T-helper 2 cell treated with Interferon-gamma antibody and Interleukin-4, amounts not matched to agents 5 μg/mL and 100 μg/mL, for 36 hours (primary cell): ENCODE data around the gene TFRC.
"Not testable (repeated sequence)": the region's sequence is repeated elsewhere in the genome, so short reads cannot be mapped to it uniquely, and the experiment has no call there.

Source experiments
- DNase-seq: peaks from one replicate; pipeline ENCODE4 v3.0.0; 2021; ENCODE audit warnings: low spot score
- H3K27ac Mint-ChIP-seq: one replicate; pipeline ENCODE4 v1.8.0; 2021; ENCODE audit warnings: mild to moderate bottlenecking, mixed read lengths
- H3K27me3 Mint-ChIP-seq: one replicate; pipeline ENCODE4 v1.8.0; 2021; ENCODE audit warnings: low read depth, mixed read lengths
- H3K36me3 Mint-ChIP-seq: one replicate; pipeline ENCODE4 v1.8.0; 2021; ENCODE audit warnings: low read depth, mixed read lengths
- H3K4me1 Mint-ChIP-seq: one replicate; pipeline ENCODE4 v1.8.0; 2021; ENCODE audit warnings: low read depth, mixed read lengths
- H3K4me3 Mint-ChIP-seq: one replicate; pipeline ENCODE4 v1.8.0; 2022; ENCODE audit warnings: mild to moderate bottlenecking, moderate library complexity, mixed read lengths
- H3K9me3 Mint-ChIP-seq: one replicate; pipeline ENCODE4 v1.8.0; 2021; ENCODE audit warnings: mixed read lengths

Gene TFRC

GRCh38 chr3:196013587-196014487 lies 68.1 kb downstream of the TFRC start:
- Mint-ChIP-seq H3K36me3 (no peaks in the 10 kb centered on the region), H3K4me1 (peaks cover 4% of the 10 kb centered on the region), H3K4me3 (no peak overlapping the region), H3K9me3 (peaks cover 6% of the 10 kb centered on the region), H3K27me3 (peaks cover 27% of the 10 kb centered on the region), H3K27ac (no peak overlapping the region)
- DNase-seq, result no peak

- H3K9me3 Mint-ChIP-seq, result peaks cover 6% of the 10 kb centered on the region
- H3K4me3 Mint-ChIP-seq, result no peak overlapping the region
- peaks cover 27% of the 10 kb centered on the region for H3K27me3 Mint-ChIP-seq
- no peaks in the 10 kb centered on the region for H3K36me3 Mint-ChIP-seq
- H3K27ac Mint-ChIP-seq, result no peak overlapping the region
- peaks cover 4% of the 10 kb centered on the region for H3K4me1 Mint-ChIP-seq
- DNase-seq, result no peak
Observed at GRCh38 chr3:196012941-196013476, 68.9 kb downstream of the TFRC start.

DNA sequence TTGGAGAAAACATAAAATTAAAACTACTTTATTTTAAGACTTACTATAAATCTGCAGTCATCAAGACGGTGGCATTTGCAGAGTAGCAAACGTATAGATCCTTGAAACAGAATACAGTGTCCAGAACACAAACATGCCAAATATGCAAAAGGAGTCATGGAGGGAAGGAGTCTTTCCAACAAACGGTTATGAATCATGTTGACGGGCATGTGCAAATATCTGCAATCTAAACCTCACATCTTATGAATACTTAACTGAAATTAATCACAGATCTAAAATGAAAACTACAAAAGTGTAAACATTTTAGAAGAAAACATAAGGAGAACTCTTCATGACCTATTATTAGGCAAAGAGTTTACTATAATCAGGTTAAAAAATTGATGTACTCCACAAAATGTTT lies 69.4 kb downstream of the TFRC start:
- H3K9me3 Mint-ChIP-seq, result peaks cover 6% of the 10 kb centered on the region
- no peaks in the 10 kb centered on the region for H3K36me3 Mint-ChIP-seq

GRCh38 chr3:196009456-196009855 lies 72.4 kb downstream of the TFRC start:
- Mint-ChIP-seq H3K36me3 (no peaks in the 10 kb centered on the region), H3K27ac (no peak overlapping the region), H3K9me3 (peaks cover 6% of the 10 kb centered on the region), H3K4me1 (no peaks in the 10 kb centered on the region), H3K4me3 (no peak overlapping the region), H3K27me3 (peaks cover 27% of the 10 kb centered on the region)
- no peak for DNase-seq

More for the DNA sequence above, 69.4 kb downstream of the TFRC start:
- H3K4me3 Mint-ChIP-seq, result no peak overlapping the region
- DNase-seq, result no peak
- H3K4me1 Mint-ChIP-seq, result peaks cover 4% of the 10 kb centered on the region
- H3K27me3 Mint-ChIP-seq, result peaks cover 27% of the 10 kb centered on the region
- no peak overlapping the region for H3K27ac Mint-ChIP-seq

DNA sequence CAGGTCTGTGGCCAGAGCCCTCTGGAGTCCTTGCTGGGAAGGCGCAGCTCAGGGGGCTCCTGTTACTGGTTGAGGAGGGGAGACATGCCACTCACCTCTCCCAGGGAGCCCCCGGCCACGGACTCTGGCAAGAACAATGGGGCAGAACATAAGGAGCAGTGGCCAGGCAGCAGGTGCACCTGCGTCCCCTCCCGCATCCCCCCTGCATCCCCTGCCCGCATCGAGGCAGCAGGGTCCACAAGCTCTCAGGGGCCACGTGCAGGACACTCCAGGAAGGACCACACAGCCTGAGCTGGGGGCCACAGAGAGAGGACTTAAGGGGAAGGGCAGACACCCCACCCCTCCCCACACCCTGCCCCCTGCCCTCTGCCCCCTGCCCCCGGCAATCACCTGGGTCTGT lies 73.0 kb downstream of the TFRC start:
- Mint-ChIP-seq H3K4me3 (no peak overlapping the region), H3K9me3 (peaks cover 6% of the 10 kb centered on the region), H3K27me3 (peaks cover 27% of the 10 kb centered on the region), H3K36me3 (no peaks in the 10 kb centered on the region), H3K4me1 (no peaks in the 10 kb centered on the region), H3K27ac (no peak overlapping the region)
- DNase-seq, result no peak

GRCh38 chr3:196008387-196008786 lies 73.5 kb downstream of the TFRC start:
- H3K4me3 Mint-ChIP-seq, result no peak overlapping the region
- H3K27ac Mint-ChIP-seq, result no peak overlapping the region
- peaks cover 6% of the 10 kb centered on the region for H3K9me3 Mint-ChIP-seq
- peaks cover 27% of the 10 kb centered on the region for H3K27me3 Mint-ChIP-seq
- no peaks in the 10 kb centered on the region for H3K4me1 Mint-ChIP-seq
- DNase-seq, result no peak
- H3K36me3 Mint-ChIP-seq, result no peaks in the 10 kb centered on the region

- peaks cover 27% of the 10 kb centered on the region for H3K27me3 Mint-ChIP-seq
- no peak for DNase-seq
- H3K9me3 Mint-ChIP-seq, result peaks cover 6% of the 10 kb centered on the region
- no peak overlapping the region for H3K27ac Mint-ChIP-seq
- no peak overlapping the region for H3K4me3 Mint-ChIP-seq
- H3K36me3 Mint-ChIP-seq, result no peaks in the 10 kb centered on the region
- H3K4me1 Mint-ChIP-seq, result no peaks in the 10 kb centered on the region
Observed at GRCh38 chr3:196007744-196008335, 74.0 kb downstream of the TFRC start.

- not testable (repeated sequence) for H3K27ac Mint-ChIP-seq, H3K27me3 Mint-ChIP-seq, H3K4me3 Mint-ChIP-seq, H3K36me3 Mint-ChIP-seq, H3K9me3 Mint-ChIP-seq, DNase-seq, H3K4me1 Mint-ChIP-seq
Observed at GRCh38 chr3:196005338-196005737, 76.6 kb downstream of the TFRC start.

- H3K27me3 Mint-ChIP-seq, H3K27ac Mint-ChIP-seq, H3K4me3 Mint-ChIP-seq, H3K36me3 Mint-ChIP-seq, H3K9me3 Mint-ChIP-seq, DNase-seq, H3K4me1 Mint-ChIP-seq: not testable (repeated sequence)
Observed at GRCh38 chr3:196004359-196005052, 77.4 kb downstream of the TFRC start.

DNA sequence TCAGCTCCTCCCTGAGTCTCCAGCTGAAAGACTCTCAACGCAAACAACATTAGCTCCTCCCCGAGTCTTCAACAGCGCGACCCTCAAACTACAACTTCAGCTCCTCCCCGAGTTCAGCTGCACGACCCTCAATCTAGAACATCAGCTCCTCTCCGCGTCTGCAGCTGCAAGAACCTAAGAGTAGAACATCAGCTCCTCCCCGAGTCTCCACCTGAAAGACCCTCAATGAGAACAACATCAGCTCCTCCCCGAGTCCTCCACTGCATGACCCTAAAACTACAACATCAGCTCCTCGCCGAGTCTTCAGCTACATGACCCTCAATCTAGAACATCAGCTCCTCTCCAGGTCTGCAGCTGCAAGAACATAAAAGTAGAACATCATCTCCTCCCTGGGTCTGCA lies 78.3 kb downstream of the TFRC start:
- Mint-ChIP-seq H3K9me3 (no peaks in the 10 kb centered on the region), H3K27ac (no peak overlapping the region), H3K36me3 (no peaks in the 10 kb centered on the region), H3K4me1 (no peaks in the 10 kb centered on the region), H3K4me3 (no peak overlapping the region), H3K27me3 (no peaks in the 10 kb centered on the region)
- no peak for DNase-seq

DNA sequence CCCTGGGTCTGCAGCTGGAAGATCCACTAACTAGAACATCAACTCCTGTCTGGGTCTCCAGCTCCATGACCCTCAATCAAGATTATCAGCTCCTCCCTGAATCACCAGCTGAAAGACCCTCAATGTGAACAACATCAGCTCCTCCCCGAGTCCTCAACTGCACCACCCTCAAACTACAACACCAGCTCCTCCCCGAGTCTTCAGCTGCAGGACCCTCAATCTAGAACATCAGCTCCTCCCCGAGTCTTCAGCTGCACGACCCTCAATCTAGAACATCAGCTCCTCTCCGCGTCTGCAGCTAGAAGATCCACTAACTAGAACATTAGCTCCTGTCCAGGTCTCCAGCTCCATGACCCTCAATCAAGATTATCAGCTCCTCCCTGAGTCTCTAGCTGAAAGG lies 79.2 kb downstream of the TFRC start:
- not testable (repeated sequence) for DNase-seq, H3K36me3 Mint-ChIP-seq, H3K27ac Mint-ChIP-seq, H3K4me3 Mint-ChIP-seq, H3K27me3 Mint-ChIP-seq, H3K9me3 Mint-ChIP-seq, H3K4me1 Mint-ChIP-seq

- H3K4me1 Mint-ChIP-seq, H3K27ac Mint-ChIP-seq, H3K9me3 Mint-ChIP-seq, H3K27me3 Mint-ChIP-seq, DNase-seq, H3K36me3 Mint-ChIP-seq, H3K4me3 Mint-ChIP-seq: not testable (repeated sequence)
Observed at GRCh38 chr3:196001240-196001639, 80.7 kb downstream of the TFRC start.

- not testable (repeated sequence) for H3K27me3 Mint-ChIP-seq, H3K9me3 Mint-ChIP-seq, H3K4me3 Mint-ChIP-seq, H3K4me1 Mint-ChIP-seq, DNase-seq, H3K36me3 Mint-ChIP-seq, H3K27ac Mint-ChIP-seq
Observed at GRCh38 chr3:196000360-196000950, 81.4 kb downstream of the TFRC start.

GRCh38 chr3:195999896-196000295 lies 82.0 kb downstream of the TFRC start:
- no peaks in the 10 kb centered on the region for H3K4me1 Mint-ChIP-seq
- no peaks in the 10 kb centered on the region for H3K9me3 Mint-ChIP-seq
- H3K27ac Mint-ChIP-seq, result no peak overlapping the region

More at GRCh38 chr3:195999896-196000295, 82.0 kb downstream of the TFRC start:
- DNase-seq, result no peak
- Mint-ChIP-seq H3K27me3 (no peaks in the 10 kb centered on the region), H3K4me3 (no peak overlapping the region), H3K36me3 (no peaks in the 10 kb centered on the region)
